Caco-2 (cell line): ENCODE measurements around the gene MMP3. TPM values are rescaled to one million over a fixed set of nuclear protein-coding genes. Genes with fewer than 3 reads are reported as not detected.

Experiments used
- BruUV-seq: library from RNA; stranded (reverse); fragments of 400-500 nt; replicated peaks from 2 replicates; lab custom pipeline; 2021; lab: Mats Ljungman, UMichigan
- CTCF ChIA-PET: fragments of 300-600 bp; sonication (Branson Sonifier 250); formaldehyde crosslinking; loops from one replicate; lab custom pipeline; 2022; ENCODE audit warnings: antibody characterized with exemption; lab: Charles Lee
- POLR2A ChIA-PET: fragments of 300-600 bp; sonication (Branson Sonifier 250); formaldehyde crosslinking; loops from one replicate; lab custom pipeline; 2022; ENCODE audit warnings: antibody characterized with exemption; lab: Charles Lee
- DNase-seq, 2 experiments: peaks; one replicate each; pipeline versions ENCODE4 v3.0.0 to v3.0.0-alpha.2; 2020 to 2022
- H3K27me3 ChIP-seq: replicated peaks from 2 replicates; pipeline ENCODE4 v1.6.0; 2011; ENCODE audit warnings: low read length; ENCODE audit not compliant: control insufficient read depth, insufficient read depth
- H3K36me3 ChIP-seq: 2 replicates; pipeline ENCODE4 v1.5.1; 2011; ENCODE audit warnings: low read length; ENCODE audit not compliant: control insufficient read depth, insufficient read depth
- H3K4me1 ChIP-seq: fragments of 250-450 bp; sonication (Bioruptor Pico); 2 replicates; pipeline ENCODE4 v1.5.1; 2020; ENCODE audit warnings: mild to moderate bottlenecking
- H3K4me3 ChIP-seq: 2 replicates; pipeline ENCODE4 v1.5.1; 2011; ENCODE audit warnings: low read depth, mild to moderate bottlenecking, control low read depth, low read length
- H3K9me3 ChIP-seq: fragments of 250-450 bp; sonication (Bioruptor Pico); 2 replicates; pipeline ENCODE4 v1.5.1; 2020; ENCODE audit warnings: mild to moderate bottlenecking, moderate library complexity
- H3K27ac Mint-ChIP-seq: one replicate; pipeline ENCODE4 v1.8.0; 2022; ENCODE audit warnings: mixed read lengths; ENCODE audit not compliant: unreplicated experiment
- H3K27me3 Mint-ChIP-seq: one replicate; pipeline ENCODE4 v1.8.0; 2022; ENCODE audit warnings: mixed read lengths; ENCODE audit not compliant: insufficient read depth, unreplicated experiment
- H3K36me3 Mint-ChIP-seq: one replicate; pipeline ENCODE4 v1.8.0; 2022; ENCODE audit warnings: mild to moderate bottlenecking, mixed read lengths; ENCODE audit not compliant: insufficient read depth, unreplicated experiment
- H3K4me1 Mint-ChIP-seq: one replicate; pipeline ENCODE4 v1.8.0; 2022; ENCODE audit warnings: low read depth, mixed read lengths; ENCODE audit not compliant: unreplicated experiment
- H3K4me3 Mint-ChIP-seq: one replicate; pipeline ENCODE4 v1.8.0; 2022; ENCODE audit warnings: mild to moderate bottlenecking, moderate library complexity, mixed read lengths; ENCODE audit not compliant: unreplicated experiment
- H3K9me3 Mint-ChIP-seq: one replicate; pipeline ENCODE4 v1.8.0; 2022; ENCODE audit warnings: mixed read lengths; ENCODE audit not compliant: unreplicated experiment
- CTCF ChIP-seq, 2 experiments: fragments of 200-600 bp in 1 of 2; IDR thresholded peaks; 1 replicate in 1 of 2; 2 replicates in 1 of 2; pipeline versions ENCODE4 v1.5.1 to v1.8.0; 2011 to 2022; ENCODE audit warnings: antibody characterized with exemption in 1 of 2, control low read depth in 1 of 2, inconsistent platforms in 1 of 2, low read depth in 1 of 2, low read length in 1 of 2, mild to moderate bottlenecking in 1 of 2, moderate library complexity in 1 of 2; ENCODE audit not compliant: insufficient read depth in 1 of 2, severe bottlenecking in 1 of 2, unreplicated experiment in 1 of 2
- intact Hi-C: fragments of 100-400 bp; cut with micrococcal nuclease; formaldehyde crosslinking; loops from one replicate; pipeline ENCODE4 v1.10.0; 2022; ENCODE audit not compliant: unreplicated experiment
- total RNA-seq: library from RNA; stranded (reverse); gene quantifications from 2 replicates; pipeline ENCODE4 v1.2.3, GENCODE V29; 2022

MMP3 gene
- total RNA-seq, 1 experiment from 2014 or later, result not detected

DNA sequence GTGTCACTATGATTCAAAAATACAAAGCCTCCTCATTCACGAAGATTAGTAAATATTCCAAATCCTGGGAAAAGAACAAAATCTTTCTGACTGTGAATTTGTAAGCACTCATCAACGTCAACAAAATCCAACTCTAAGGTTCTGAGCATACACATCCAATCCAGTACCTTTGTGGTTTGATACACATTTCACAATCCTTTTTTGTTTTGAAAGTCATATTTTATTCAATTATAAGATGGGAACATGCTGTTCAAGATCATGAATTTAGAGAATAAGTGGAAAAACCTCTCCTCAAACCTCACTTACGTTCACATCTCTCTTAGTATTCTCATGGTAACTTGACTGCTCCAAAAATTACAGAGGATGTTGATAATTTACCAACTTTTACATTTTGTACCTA, 9.6 kb upstream of the MMP3 start:
- Mint-ChIP-seq H3K9me3 (no peaks in the 10 kb centered on the region), H3K27me3 (no peaks in the 10 kb centered on the region), H3K36me3 (no peaks in the 10 kb centered on the region), H3K27ac (no peak overlapping the region), H3K4me1 (no peaks in the 10 kb centered on the region), H3K4me3 (no peak overlapping the region)
- ChIA-PET CTCF (no interaction called here), POLR2A (no interaction called here)
- H3K4me1 ChIP-seq, result no peaks in the 10 kb centered on the region
- H3K9me3 ChIP-seq, result no peaks in the 10 kb centered on the region
- no peak for DNase-seq
- intact Hi-C loops, result no loop called here
- no peaks in the 10 kb centered on the region for H3K27me3 ChIP-seq
- H3K36me3 ChIP-seq, result no peaks in the 10 kb centered on the region
- BruUV-seq, result no TSS peak
- TF ChIP-seq CTCF (IDR thresholded peaks at IDR 0.05; ENCODE audit: insufficient read depth in 1 of 2, low read depth in 1 of 2, low read length in 1 of 2, severe bottlenecking in 1 of 2, unreplicated experiment in 1 of 2), result no peak
- no peak overlapping the region for H3K4me3 ChIP-seq

DNA sequence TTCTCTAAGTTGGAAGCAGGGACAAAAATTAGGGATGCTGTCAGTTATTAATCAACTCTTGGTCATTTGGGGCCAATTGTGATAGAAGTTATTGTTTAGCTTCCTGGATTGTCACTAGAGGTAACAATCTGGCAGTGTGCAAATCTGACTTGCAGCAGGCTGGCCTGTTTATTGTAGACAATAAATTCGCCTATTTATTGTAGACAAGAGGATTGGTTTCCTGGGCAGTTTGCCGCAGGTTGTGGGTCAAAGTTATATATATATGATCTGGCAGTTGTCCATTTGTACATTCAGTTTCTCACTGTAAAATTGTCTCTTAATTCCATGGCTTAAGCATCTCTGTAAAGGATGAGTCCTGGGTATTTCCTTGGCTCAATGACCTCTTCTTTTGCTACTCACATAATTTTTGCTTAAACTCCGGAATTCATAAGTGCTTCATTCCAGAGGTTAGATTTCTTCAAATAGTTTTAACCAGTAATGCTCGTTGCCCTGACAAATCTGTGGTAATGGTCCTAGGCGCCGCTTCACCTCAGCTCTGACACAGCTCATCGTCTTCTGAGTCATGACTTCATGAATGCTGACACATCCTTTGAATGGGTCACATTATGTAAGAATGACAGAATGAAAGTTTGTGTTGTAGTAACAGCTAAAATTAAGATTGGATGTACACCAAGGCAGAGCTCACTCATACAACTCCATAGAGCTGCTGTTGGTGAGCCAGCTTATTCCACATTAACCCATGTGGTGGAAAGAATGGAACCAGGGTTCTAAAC, 7.8 kb upstream of the MMP3 start:
- H3K4me3 Mint-ChIP-seq, result no peak overlapping the region
- no peak for TF ChIP-seq CTCF (IDR thresholded peaks at IDR 0.05; ENCODE audit: insufficient read depth in 1 of 2, low read depth in 1 of 2, low read length in 1 of 2, severe bottlenecking in 1 of 2, unreplicated experiment in 1 of 2)
- H3K27me3 Mint-ChIP-seq, result peaks cover 6% of the 10 kb centered on the region
- no peak overlapping the region for H3K27ac Mint-ChIP-seq
- intact Hi-C loops, result no loop called here
- Histone ChIP-seq H3K4me3 (no peak overlapping the region), H3K4me1 (no peaks in the 10 kb centered on the region), H3K27me3 (no peaks in the 10 kb centered on the region), H3K9me3 (no peaks in the 10 kb centered on the region), H3K36me3 (no peaks in the 10 kb centered on the region)
- ChIA-PET CTCF (interaction anchor here (0.6 kb wide), 1 partner anchor 14 kb away, joined by 3 read pairs; no protein-coding TSS in a partner anchor), POLR2A (no interaction called here)
- BruUV-seq, result no TSS peak
- no peaks in the 10 kb centered on the region for H3K4me1 Mint-ChIP-seq
- H3K36me3 Mint-ChIP-seq, result no peaks in the 10 kb centered on the region
- no peak for DNase-seq
- H3K9me3 Mint-ChIP-seq, result no peaks in the 10 kb centered on the region

DNA sequence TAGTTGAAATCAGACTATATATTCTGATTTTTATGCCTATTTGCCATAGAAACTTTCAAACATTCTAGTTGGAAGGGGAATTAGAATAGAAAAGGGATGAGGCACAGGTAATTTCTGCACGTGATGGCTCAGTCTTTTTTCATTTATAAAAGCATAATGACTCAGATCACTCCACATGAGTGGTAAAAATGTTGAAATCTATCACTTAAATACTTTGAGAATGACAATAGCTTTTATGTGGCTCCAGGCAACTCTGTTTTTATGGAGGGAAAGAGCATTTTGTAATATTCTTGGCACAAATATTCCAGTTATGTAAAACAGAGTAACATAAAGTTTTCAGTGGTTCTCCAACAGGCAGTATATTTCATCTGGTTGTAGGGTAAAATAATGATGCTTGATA, 5.9 kb upstream of the MMP3 start:
- Histone ChIP-seq H3K27me3 (no peaks in the 10 kb centered on the region), H3K36me3 (no peaks in the 10 kb centered on the region), H3K4me3 (no peak overlapping the region), H3K4me1 (no peaks in the 10 kb centered on the region), H3K9me3 (no peaks in the 10 kb centered on the region)
- H3K36me3 Mint-ChIP-seq, result no peaks in the 10 kb centered on the region
- intact Hi-C loops, result no loop called here
- ChIA-PET POLR2A (no interaction called here), CTCF (no interaction called here)
- DNase-seq, result no peak
- H3K4me1 Mint-ChIP-seq, result no peaks in the 10 kb centered on the region
- H3K9me3 Mint-ChIP-seq, result no peaks in the 10 kb centered on the region
- H3K27me3 Mint-ChIP-seq, result peaks cover 10% of the 10 kb centered on the region
- no peak for TF ChIP-seq CTCF (IDR thresholded peaks at IDR 0.05; ENCODE audit: insufficient read depth in 1 of 2, low read depth in 1 of 2, low read length in 1 of 2, severe bottlenecking in 1 of 2, unreplicated experiment in 1 of 2)
- no TSS peak for BruUV-seq
- H3K4me3 Mint-ChIP-seq, result no peak overlapping the region
- no peak overlapping the region for H3K27ac Mint-ChIP-seq
